ENCODE measurements around the gene BTBD18.

- TF ChIP-seq EZH2 (IDR thresholded peaks at IDR 0.05; ENCODE audit: borderline replicate concordance) (no peak), CTCF (IDR thresholded peaks at IDR 0.05; ENCODE audit: poor library complexity) (peak; percentile 61)
Measured at GRCh38 chr11:57751676-57752253, at the start of gene BTBD18.
